Prostate gland (tissue), 2 donors: ENCODE measurements around the gene CES4A.

ENCODE experiments used
- CTCF ChIP-seq, 4 experiments: fragments of 200-600 bp in 2 of 4; fragments of 450-650 bp in 2 of 4; sonication (generic) in 2 of 4; IDR thresholded peaks; 1 replicate in 3 of 4; 2 replicates in 1 of 4; pipeline ENCODE4 v1.5.1; 2016 to 2019; ENCODE audit warnings: antibody characterized with exemption in 4 of 4, mild to moderate bottlenecking in 2 of 4, moderate library complexity in 2 of 4
- POLR2A ChIP-seq: fragments of 450-650 bp; IDR thresholded peaks from one replicate; pipeline ENCODE4 v1.6.1; 2016; ENCODE audit warnings: antibody characterized with exemption, mild to moderate bottlenecking
- POLR2AphosphoS5 ChIP-seq: sonication (generic); formaldehyde crosslinking; IDR thresholded peaks from one replicate; pipeline ENCODE4 v1.6.1; 2017; ENCODE audit warnings: antibody characterized with exemption

GRCh38 chr16:66950437-66950836, 38.0 kb upstream of the CES4A start:
- TF ChIP-seq CTCF (IDR thresholded peaks at IDR 0.05) (no peak), POLR2AphosphoS5 (no peak), POLR2A (no peak)
